Naive thymus-derived CD4-positive, alpha-beta T cell (primary cell): ENCODE measurements around the gene P4HA2. TPM values are rescaled to one million over a fixed set of nuclear protein-coding genes. Genes with fewer than 3 reads are reported as not detected.

Source experiments
- ATAC-seq: fragments of 150-1000 bp; cut with Tn5 transposase; 2 replicates; pipeline ENCODE4 v1.10.0; 2021; ENCODE audit warnings: mild to moderate bottlenecking, moderate library complexity
- CTCF ChIA-PET: fragments of 350-600 bp; sonication (Branson Sonifier 250); formaldehyde crosslinking; loops from one replicate; lab custom pipeline; 2021; ENCODE audit warnings: antibody characterized with exemption; lab: Charles Lee
- POLR2A ChIA-PET: fragments of 350-600 bp; sonication (Branson Sonifier 250); formaldehyde crosslinking; loops from one replicate; lab custom pipeline; 2021; ENCODE audit warnings: antibody characterized with exemption, inconsistent platforms; lab: Charles Lee
- DNase-seq, 9 donors: peaks; one replicate each; pipeline versions ENCODE4 v3.0.0 to v3.0.0-alpha.2; 2020 to 2022; ENCODE audit warnings: mixed read lengths in 1 of 9
- H3K27ac ChIP-seq: one replicate; pipeline ENCODE4 v1.7.0; 2013; ENCODE audit warnings: mild to moderate bottlenecking, low read depth, low read length, moderate library complexity
- H3K27me3 ChIP-seq, 2 donors: one replicate each; pipeline ENCODE4 v1.7.0; 2013; ENCODE audit warnings: low read length in 2 of 2, mild to moderate bottlenecking in 2 of 2, moderate library complexity in 2 of 2; ENCODE audit not compliant: control insufficient read depth in 2 of 2, insufficient read depth in 2 of 2
- H3K36me3 ChIP-seq, 3 experiments: 1 replicate in 2 of 3; 2 replicates in 1 of 3; pipeline ENCODE4 v1.7.0; 2013; ENCODE audit warnings: low read length in 3 of 3, mild to moderate bottlenecking in 3 of 3, moderate library complexity in 1 of 3; ENCODE audit not compliant: insufficient read depth in 3 of 3, control insufficient read depth in 2 of 3
- H3K4me1 ChIP-seq, 2 donors: one replicate each; pipeline ENCODE4 v1.7.0; 2013; ENCODE audit warnings: low read length in 2 of 2, mild to moderate bottlenecking in 2 of 2, moderate library complexity in 1 of 2; ENCODE audit not compliant: control insufficient read depth in 2 of 2, insufficient read depth in 2 of 2
- H3K4me3 ChIP-seq: 2 replicates; pipeline ENCODE4 v1.7.0; 2013; ENCODE audit warnings: mild to moderate bottlenecking, low read length
- H3K9me3 ChIP-seq, 3 experiments: 1 replicate in 2 of 3; 2 replicates in 1 of 3; pipeline ENCODE4 v1.7.0; 2013; ENCODE audit warnings: low read length in 3 of 3; ENCODE audit not compliant: control insufficient read depth in 2 of 3
- H3K27ac Mint-ChIP-seq, 9 donors: one replicate each; pipeline ENCODE4 v1.8.0; 2020 to 2022; ENCODE audit warnings: mixed read lengths in 9 of 9, mild to moderate bottlenecking in 8 of 9, moderate library complexity in 5 of 9, inconsistent platforms in 2 of 9
- H3K27me3 Mint-ChIP-seq, 5 donors: one replicate each; pipeline ENCODE4 v1.8.0; 2021 to 2022; ENCODE audit warnings: mixed read lengths in 5 of 5, mild to moderate bottlenecking in 1 of 5
- H3K36me3 Mint-ChIP-seq, 5 donors: one replicate each; pipeline ENCODE4 v1.8.0; 2020 to 2022; ENCODE audit warnings: mixed read lengths in 5 of 5, mild to moderate bottlenecking in 3 of 5, inconsistent platforms in 1 of 5
- H3K4me1 Mint-ChIP-seq, 7 donors: one replicate each; pipeline ENCODE4 v1.8.0; 2020 to 2022; ENCODE audit warnings: mixed read lengths in 7 of 7, mild to moderate bottlenecking in 3 of 7, inconsistent platforms in 1 of 7
- H3K4me3 Mint-ChIP-seq, 10 donors: one replicate each; pipeline ENCODE4 v1.8.0; 2020 to 2022; ENCODE audit warnings: mild to moderate bottlenecking in 10 of 10, mixed read lengths in 10 of 10, moderate library complexity in 6 of 10, inconsistent platforms in 2 of 10
- H3K9me3 Mint-ChIP-seq, 11 donors: one replicate each; pipeline ENCODE4 v1.8.0; 2020 to 2022; ENCODE audit warnings: mixed read lengths in 11 of 11, mild to moderate bottlenecking in 4 of 11, inconsistent platforms in 1 of 11, moderate library complexity in 1 of 11
- intact Hi-C, 2 donors: fragments of 100-400 bp; cut with micrococcal nuclease; formaldehyde crosslinking; loops; one replicate each; pipeline ENCODE4 v1.15.1; 2023
- polyA plus RNA-seq, 2 donors: library from polyadenylated mRNA; unstranded; fragments of 300-500 nt; fragmentation: Illumina TruSeq; gene quantifications; one replicate each; pipeline ENCODE4 v1.2.3, GENCODE V29; 2021
- total RNA-seq, 6 experiments: library from RNA in 5 of 6; stranded (reverse) in 5 of 6; gene quantifications; 1 replicate in 5 of 6; 2 replicates in 1 of 6; pipeline ENCODE4 v1.2.3 and lab custom pipeline; 2021 to 2026

The P4HA2 gene
- total and polyA plus RNA-seq, 7 experiments from 2014 or later: 0.30 to 23.9 (median 0.99) TPM; not detected in 3

GRCh38 chr5:132246806-132247205 is 19.2 kb upstream of the P4HA2 start:
- CTCF ChIA-PET: no interaction called here
- Histone ChIP-seq H3K27ac (no peak overlapping the region), H3K36me3 (no peaks in the 10 kb centered on the region), H3K4me1 (no peaks in the 10 kb centered on the region), H3K9me3 (peaks cover 0 to 23% (median 5%) of the 10 kb centered on the region in 3 experiments), H3K4me3 (no peak overlapping the region), H3K27me3 (no peaks in the 10 kb centered on the region)
- no peak for DNase-seq
- Mint-ChIP-seq H3K27ac (no peak overlapping the region), H3K9me3 (peaks cover 10 to 56% (median 33%) of the 10 kb centered on the region in 11 donors), H3K36me3 (peaks cover 4 to 20% (median 10%) of the 10 kb centered on the region in 5 donors), H3K27me3 (peaks cover 0 to 40% (median 13%) of the 10 kb centered on the region in 5 donors), H3K4me1 (no peaks in the 10 kb centered on the region), H3K4me3 (peak overlapping the region in 1 of 10 donors; percentile 16)
- ATAC-seq: no peak
- intact Hi-C loops: no loop called here
- POLR2A ChIA-PET: no interaction called here

DNA sequence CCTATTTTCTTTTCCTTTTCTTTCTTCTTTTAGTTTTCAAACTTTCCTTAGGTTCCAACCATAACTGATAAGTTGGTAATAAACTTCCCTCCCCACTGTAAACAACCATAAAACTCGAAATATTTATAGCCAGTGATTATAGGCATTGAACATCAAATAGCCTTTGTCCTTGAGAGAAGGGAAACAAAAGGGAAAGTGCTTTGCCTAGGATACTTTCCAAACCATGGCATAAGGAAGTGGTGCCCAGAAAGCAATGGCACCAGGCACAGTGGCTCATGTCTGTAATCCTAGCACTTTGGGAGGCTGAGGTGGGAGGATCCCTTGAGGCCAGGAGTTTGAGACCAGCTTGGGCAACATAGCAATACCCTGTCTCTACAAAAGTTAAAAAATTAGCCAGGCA is 17.9 kb upstream of the P4HA2 start:
- no peak for DNase-seq
- Histone ChIP-seq H3K9me3 (peaks cover 0 to 23% (median 5%) of the 10 kb centered on the region in 3 experiments), H3K27ac (no peak overlapping the region), H3K27me3 (no peaks in the 10 kb centered on the region), H3K36me3 (no peaks in the 10 kb centered on the region), H3K4me3 (no peak overlapping the region), H3K4me1 (no peaks in the 10 kb centered on the region)
- Mint-ChIP-seq H3K27ac (no peak overlapping the region), H3K4me3 (no peak overlapping the region), H3K27me3 (peaks cover 0 to 40% (median 13%) of the 10 kb centered on the region in 5 donors), H3K36me3 (peaks cover 4 to 20% (median 10%) of the 10 kb centered on the region in 5 donors), H3K9me3 (peaks cover 10 to 67% (median 36%) of the 10 kb centered on the region in 11 donors), H3K4me1 (no peaks in the 10 kb centered on the region)
- ChIA-PET CTCF (no interaction called here), POLR2A (no interaction called here)
- ATAC-seq: no peak
- intact Hi-C loops: no loop called here

- Histone ChIP-seq H3K4me3 (no peak overlapping the region), H3K9me3 (peaks cover 0 to 23% (median 5%) of the 10 kb centered on the region in 3 experiments), H3K27me3 (no peaks in the 10 kb centered on the region), H3K27ac (no peak overlapping the region), H3K36me3 (no peaks in the 10 kb centered on the region), H3K4me1 (no peaks in the 10 kb centered on the region)
- no peak for DNase-seq
- Mint-ChIP-seq H3K9me3 (peaks cover 10 to 67% (median 36%) of the 10 kb centered on the region in 11 donors), H3K27ac (no peak overlapping the region), H3K4me3 (no peak overlapping the region), H3K36me3 (peaks cover 4 to 20% (median 10%) of the 10 kb centered on the region in 5 donors), H3K27me3 (peaks cover 0 to 43% (median 13%) of the 10 kb centered on the region in 5 donors), H3K4me1 (no peaks in the 10 kb centered on the region)
- ChIA-PET CTCF (no interaction called here), POLR2A (no interaction called here)
- intact Hi-C loops: no loop called here
- ATAC-seq: no peak
Observed at GRCh38 chr5:132243366-132243977, 15.8 kb upstream of the P4HA2 start.

DNA sequence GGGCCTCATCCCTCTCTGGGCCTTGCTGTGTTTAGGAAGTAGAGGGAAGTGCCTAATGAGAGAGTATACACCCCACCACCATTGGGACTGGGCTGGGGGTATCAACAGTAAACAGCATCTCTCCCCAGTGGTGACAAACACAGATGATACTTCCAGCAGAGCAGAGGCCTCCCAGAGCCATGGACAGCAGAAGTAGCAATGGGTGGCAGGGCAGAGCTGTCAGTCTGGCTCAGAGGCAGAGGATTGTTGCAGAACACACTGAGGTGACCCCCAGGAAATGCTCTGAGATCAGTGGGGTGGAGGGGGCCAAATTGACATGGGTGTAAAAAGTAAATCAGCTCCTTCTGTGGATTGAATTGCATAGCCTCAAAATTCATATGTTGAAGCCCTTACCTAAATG is 12.1 kb upstream of the P4HA2 start:
- Histone ChIP-seq H3K27me3 (no peaks in the 10 kb centered on the region), H3K4me1 (no peaks in the 10 kb centered on the region), H3K36me3 (no peaks in the 10 kb centered on the region), H3K4me3 (no peak overlapping the region), H3K27ac (no peak overlapping the region), H3K9me3 (peaks cover 0 to 15% (median 0%) of the 10 kb centered on the region in 3 experiments)
- POLR2A ChIA-PET: interaction anchor here (0.6 kb wide), 1 partner anchor 781 kb away, joined by 5 read pairs; no protein-coding TSS in a partner anchor
- peaks cover 4 to 38% (median 18%) of the 10 kb centered on the region in 11 donors for H3K9me3 Mint-ChIP-seq
- H3K4me3 Mint-ChIP-seq: no peak overlapping the region
- CTCF ChIA-PET: no interaction called here
- no peak overlapping the region for H3K27ac Mint-ChIP-seq
- ATAC-seq (no peak), DNase-seq (no peak)
- H3K36me3 Mint-ChIP-seq: peaks cover 2 to 10% (median 7%) of the 10 kb centered on the region in 5 donors
- intact Hi-C loops: loop anchor here in 1 of 2 donors (2.0 to 10.0 kb wide), 3 partner anchors 125 to 265 kb away; partner anchors contain the start of gene SLC22A5
- H3K27me3 Mint-ChIP-seq: peaks cover 0 to 30% (median 8%) of the 10 kb centered on the region in 5 donors
- peaks cover 0 to 2% (median 0%) of the 10 kb centered on the region in 7 donors for H3K4me1 Mint-ChIP-seq

DNA sequence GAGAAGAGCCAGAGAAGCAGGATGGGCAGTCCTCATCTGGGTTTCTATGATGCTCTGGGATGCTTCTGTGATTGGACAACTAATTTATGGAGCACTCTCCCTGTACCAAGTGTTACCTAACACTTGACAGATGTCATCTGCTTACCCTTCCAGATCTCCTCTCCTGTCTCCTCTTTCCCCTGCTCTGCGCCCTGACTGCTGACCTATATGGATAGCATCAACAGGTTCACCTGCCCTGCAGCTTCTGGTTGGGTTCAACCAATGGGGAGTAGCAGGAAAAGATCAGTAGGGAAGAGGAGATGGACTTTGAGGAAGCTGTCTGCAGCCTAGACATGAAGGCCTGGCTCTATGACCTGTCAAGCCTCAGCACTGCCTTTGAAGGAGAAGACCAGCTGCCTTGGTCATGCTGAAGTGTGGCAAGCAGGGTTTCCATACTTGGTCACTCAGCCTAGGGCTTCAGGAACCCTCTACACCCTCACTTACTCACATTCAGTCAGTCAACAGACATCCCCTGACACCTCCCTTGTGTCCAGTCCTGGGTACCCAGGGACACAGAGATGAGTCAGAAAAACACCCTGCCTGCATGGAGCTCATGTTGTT is 11.3 kb upstream of the P4HA2 start:
- intact Hi-C loops: loop anchor here in 1 of 2 donors (2.0 to 10.0 kb wide), 3 partner anchors 126 to 266 kb away; partner anchors contain the start of gene SLC22A5
- ATAC-seq (no peak), DNase-seq (no peak)
- Histone ChIP-seq H3K9me3 (peaks cover 0 to 8% (median 0%) of the 10 kb centered on the region in 3 experiments), H3K4me3 (no peak overlapping the region), H3K27ac (no peak overlapping the region), H3K36me3 (no peaks in the 10 kb centered on the region), H3K4me1 (no peaks in the 10 kb centered on the region), H3K27me3 (no peaks in the 10 kb centered on the region)
- peaks cover 0 to 5% (median under 1%) of the 10 kb centered on the region in 5 donors for H3K36me3 Mint-ChIP-seq
- H3K27me3 Mint-ChIP-seq: peaks cover 0 to 26% (median 4%) of the 10 kb centered on the region in 5 donors
- H3K9me3 Mint-ChIP-seq: peaks cover under 1 to 30% (median 15%) of the 10 kb centered on the region in 11 donors
- POLR2A ChIA-PET: interaction anchor here (0.6 kb wide), 1 partner anchor 781 kb away, joined by 5 read pairs; no protein-coding TSS in a partner anchor
- H3K4me1 Mint-ChIP-seq: peaks cover 0 to 2% (median 0%) of the 10 kb centered on the region in 7 donors
- no peak overlapping the region for H3K4me3 Mint-ChIP-seq
- no peak overlapping the region for H3K27ac Mint-ChIP-seq
- CTCF ChIA-PET: interaction anchor here (0.7 to 2.5 kb wide), 8 partner anchors 10 to 262 kb away, joined by 3 to 9 read pairs (median 3); no protein-coding TSS in a partner anchor

DNA sequence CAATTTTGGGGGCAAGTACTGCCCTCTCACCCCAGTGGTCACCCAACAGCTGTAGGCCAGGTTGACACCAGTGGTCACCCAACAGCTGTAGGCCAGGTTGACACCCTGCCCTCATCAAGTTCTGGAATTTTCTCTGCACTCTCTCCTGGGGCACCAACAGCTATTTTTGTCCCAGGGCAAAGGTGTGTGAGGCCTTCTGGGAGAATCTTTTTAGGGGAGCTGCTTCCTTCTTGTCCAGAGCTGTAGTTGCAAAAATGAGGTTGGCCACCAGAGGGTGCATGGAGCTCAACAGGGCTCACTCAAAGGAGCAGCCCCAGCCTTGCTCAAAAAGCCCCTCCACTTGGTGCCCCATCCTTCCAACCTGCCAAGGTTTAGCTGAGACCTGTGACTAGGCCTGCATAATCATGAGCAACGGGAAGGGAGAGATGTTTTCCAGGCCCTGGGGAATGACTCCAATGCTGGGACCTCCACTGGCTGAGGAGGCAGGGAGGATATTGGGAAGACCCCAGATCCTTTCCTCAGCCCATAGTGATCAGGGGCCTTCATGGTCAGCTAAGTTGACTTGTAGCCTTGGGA is 10.6 kb upstream of the P4HA2 start:
- intact Hi-C loops: loop anchor here in 1 of 2 donors (2.0 to 10.0 kb wide), 3 partner anchors 127 to 267 kb away; partner anchors contain the start of gene SLC22A5
- ChIA-PET CTCF (interaction anchor here (0.6 to 2.5 kb wide), 11 partner anchors 9 to 262 kb away, joined by 3 to 9 read pairs (median 3); no protein-coding TSS in a partner anchor), POLR2A (no interaction called here)
- no peak overlapping the region for H3K27ac Mint-ChIP-seq
- H3K36me3 Mint-ChIP-seq: peaks cover 0 to 4% (median 0%) of the 10 kb centered on the region in 5 donors
- H3K4me1 Mint-ChIP-seq: peaks cover 0 to 2% (median 0%) of the 10 kb centered on the region in 7 donors
- H3K27me3 Mint-ChIP-seq: peaks cover 0 to 21% (median 4%) of the 10 kb centered on the region in 5 donors
- ATAC-seq (peak; percentile 70), DNase-seq (peak in 8 of 9 donors; percentile 34 to 76 (median 44))
- Histone ChIP-seq H3K27me3 (no peaks in the 10 kb centered on the region), H3K36me3 (no peaks in the 10 kb centered on the region), H3K9me3 (peaks cover 0 to 2% (median 0%) of the 10 kb centered on the region in 3 experiments), H3K27ac (no peak overlapping the region), H3K4me3 (no peak overlapping the region), H3K4me1 (no peaks in the 10 kb centered on the region)
- H3K4me3 Mint-ChIP-seq: no peak overlapping the region
- H3K9me3 Mint-ChIP-seq: peaks cover under 1 to 23% (median 11%) of the 10 kb centered on the region in 11 donors
